DOHH2 (cell line): ENCODE results near the gene CNTN5.

Experiments used
- EZH2phosphoT487 ChIP-seq: fragments of 200-600 bp; sonication (generic); IDR thresholded peaks from 2 replicates; pipeline ENCODE4 v1.6.1; 2017; ENCODE audit warnings: borderline replicate concordance, mild to moderate bottlenecking, antibody characterized with exemption, low read length, moderate library complexity, mixed read lengths
- TF ChIP-seq, protein P1 (sequence below): fragments of 200-600 bp; sonication (generic); IDR thresholded peaks from one replicate; pipeline ENCODE4 v1.5.1; 2014; ENCODE audit warnings: antibody characterized with exemption, mild to moderate bottlenecking, low read depth, low read length; ENCODE audit not compliant: poor library complexity, severe bottlenecking

DNA sequence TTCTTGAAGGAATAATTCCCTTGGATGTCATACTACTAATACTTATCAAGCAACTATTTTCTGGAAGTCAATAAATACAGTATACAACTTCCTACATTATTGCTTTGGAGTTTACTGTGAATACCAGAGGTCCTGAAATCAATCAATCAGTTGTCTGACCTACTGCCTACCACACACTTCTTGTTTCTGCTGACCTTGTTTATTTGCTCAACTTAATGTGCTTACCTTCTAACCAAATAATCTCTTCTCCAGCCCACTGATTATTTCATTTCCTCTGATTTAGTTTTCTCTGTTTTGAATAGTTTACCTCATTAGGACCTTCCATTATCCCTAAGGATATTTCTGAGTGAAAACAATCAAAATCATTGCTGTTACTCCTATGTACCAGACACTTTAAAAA is 1142.7 kb downstream of the CNTN5 start:
- TF ChIP-seq, protein P1, sequence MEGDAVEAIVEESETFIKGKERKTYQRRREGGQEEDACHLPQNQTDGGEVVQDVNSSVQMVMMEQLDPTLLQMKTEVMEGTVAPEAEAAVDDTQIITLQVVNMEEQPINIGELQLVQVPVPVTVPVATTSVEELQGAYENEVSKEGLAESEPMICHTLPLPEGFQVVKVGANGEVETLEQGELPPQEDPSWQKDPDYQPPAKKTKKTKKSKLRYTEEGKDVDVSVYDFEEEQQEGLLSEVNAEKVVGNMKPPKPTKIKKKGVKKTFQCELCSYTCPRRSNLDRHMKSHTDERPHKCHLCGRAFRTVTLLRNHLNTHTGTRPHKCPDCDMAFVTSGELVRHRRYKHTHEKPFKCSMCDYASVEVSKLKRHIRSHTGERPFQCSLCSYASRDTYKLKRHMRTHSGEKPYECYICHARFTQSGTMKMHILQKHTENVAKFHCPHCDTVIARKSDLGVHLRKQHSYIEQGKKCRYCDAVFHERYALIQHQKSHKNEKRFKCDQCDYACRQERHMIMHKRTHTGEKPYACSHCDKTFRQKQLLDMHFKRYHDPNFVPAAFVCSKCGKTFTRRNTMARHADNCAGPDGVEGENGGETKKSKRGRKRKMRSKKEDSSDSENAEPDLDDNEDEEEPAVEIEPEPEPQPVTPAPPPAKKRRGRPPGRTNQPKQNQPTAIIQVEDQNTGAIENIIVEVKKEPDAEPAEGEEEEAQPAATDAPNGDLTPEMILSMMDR, result no peak
- no peak for TF ChIP-seq EZH2phosphoT487
